NCI-H2107 treated with DMSO at 0.1 percent for 48 hours (cell line): ENCODE measurements around the gene USP1.

Experiments used
- DNase-seq: peaks from one replicate; lab custom pipeline; 2025; ENCODE audit not compliant: unreplicated experiment; lab: John Stamatoyannopoulos, UW

The USP1 gene

GRCh38 chr1:62481681-62482080 lies 44.8 kb downstream of the USP1 start:
- no peak for DNase-seq

GRCh38 chr1:62484824-62485468 lies 48.1 kb downstream of the USP1 start:
- DNase-seq, result no peak

GRCh38 chr1:62487956-62488355 lies 51.1 kb downstream of the USP1 start:
- DNase-seq, result no peak

GRCh38 chr1:62492521-62492920 lies 55.7 kb downstream of the USP1 start:
- no peak for DNase-seq

- DNase-seq, result no peak
These were observed 56.8 kb downstream of the USP1 start for GRCh38 chr1:62493656-62494055.

- no peak for DNase-seq
These were observed 57.3 kb downstream of the USP1 start for GRCh38 chr1:62494137-62494536.

- no peak for DNase-seq
These were observed 63.4 kb downstream of the USP1 start for GRCh38 chr1:62500210-62500609.
